Epithelial cell of esophagus (primary cell): ENCODE measurements around the gene SASH3.
A peak's percentile ranks its signal among the peaks of the same experiment; 100 is the strongest.

Experiments used
- DNase-seq: peaks from one replicate; pipeline ENCODE4 v3.0.0; 2010; ENCODE audit warnings: low read depth
- H3K4me3 ChIP-seq: 2 replicates; pipeline ENCODE4 v1.5.1; 2011; ENCODE audit warnings: mild to moderate bottlenecking, low read length, control low read depth
- TF ChIP-seq, protein P1 (sequence below): IDR thresholded peaks from 2 replicates; pipeline ENCODE4 v1.5.1; 2011; ENCODE audit warnings: low read depth, mild to moderate bottlenecking, low read length, control low read depth, inconsistent platforms; ENCODE audit not compliant: insufficient read depth; ENCODE audit errors: missing control alignments

Gene SASH3

GRCh38 chrX:129808829-129809796 lies 29.4 kb downstream of the SASH3 start:
- H3K4me3 ChIP-seq, result no peak overlapping the region
- DNase-seq, result no peak
- TF ChIP-seq, protein P1, sequence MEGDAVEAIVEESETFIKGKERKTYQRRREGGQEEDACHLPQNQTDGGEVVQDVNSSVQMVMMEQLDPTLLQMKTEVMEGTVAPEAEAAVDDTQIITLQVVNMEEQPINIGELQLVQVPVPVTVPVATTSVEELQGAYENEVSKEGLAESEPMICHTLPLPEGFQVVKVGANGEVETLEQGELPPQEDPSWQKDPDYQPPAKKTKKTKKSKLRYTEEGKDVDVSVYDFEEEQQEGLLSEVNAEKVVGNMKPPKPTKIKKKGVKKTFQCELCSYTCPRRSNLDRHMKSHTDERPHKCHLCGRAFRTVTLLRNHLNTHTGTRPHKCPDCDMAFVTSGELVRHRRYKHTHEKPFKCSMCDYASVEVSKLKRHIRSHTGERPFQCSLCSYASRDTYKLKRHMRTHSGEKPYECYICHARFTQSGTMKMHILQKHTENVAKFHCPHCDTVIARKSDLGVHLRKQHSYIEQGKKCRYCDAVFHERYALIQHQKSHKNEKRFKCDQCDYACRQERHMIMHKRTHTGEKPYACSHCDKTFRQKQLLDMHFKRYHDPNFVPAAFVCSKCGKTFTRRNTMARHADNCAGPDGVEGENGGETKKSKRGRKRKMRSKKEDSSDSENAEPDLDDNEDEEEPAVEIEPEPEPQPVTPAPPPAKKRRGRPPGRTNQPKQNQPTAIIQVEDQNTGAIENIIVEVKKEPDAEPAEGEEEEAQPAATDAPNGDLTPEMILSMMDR, result no peak

- no peak overlapping the region for H3K4me3 ChIP-seq
- TF ChIP-seq, protein P1, result no peak
- DNase-seq, result no peak
Observed at GRCh38 chrX:129813662-129814368, 34.1 kb downstream of the SASH3 start.

DNA sequence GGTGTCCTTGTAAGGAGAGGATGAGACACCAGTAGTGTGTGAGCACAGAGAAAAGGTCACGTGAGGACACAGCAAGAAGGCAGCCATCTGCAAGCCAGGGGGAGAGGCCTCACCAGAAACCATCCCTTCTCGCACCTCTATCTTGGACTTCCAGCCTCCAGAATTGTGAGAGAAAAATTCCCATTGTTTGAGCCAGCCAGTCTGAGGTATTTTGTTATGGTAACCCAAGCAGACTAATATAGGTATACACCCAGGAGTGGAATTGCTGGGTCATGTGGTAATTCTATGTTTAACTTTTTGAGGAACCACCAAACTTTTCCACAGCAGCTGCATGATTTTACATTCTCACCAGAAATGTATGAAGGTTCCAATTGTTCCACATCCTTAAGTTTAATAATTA lies 38.4 kb downstream of the SASH3 start:
- TF ChIP-seq, protein P1, result no peak
- no peak for DNase-seq
- H3K4me3 ChIP-seq, result no peak overlapping the region

DNA sequence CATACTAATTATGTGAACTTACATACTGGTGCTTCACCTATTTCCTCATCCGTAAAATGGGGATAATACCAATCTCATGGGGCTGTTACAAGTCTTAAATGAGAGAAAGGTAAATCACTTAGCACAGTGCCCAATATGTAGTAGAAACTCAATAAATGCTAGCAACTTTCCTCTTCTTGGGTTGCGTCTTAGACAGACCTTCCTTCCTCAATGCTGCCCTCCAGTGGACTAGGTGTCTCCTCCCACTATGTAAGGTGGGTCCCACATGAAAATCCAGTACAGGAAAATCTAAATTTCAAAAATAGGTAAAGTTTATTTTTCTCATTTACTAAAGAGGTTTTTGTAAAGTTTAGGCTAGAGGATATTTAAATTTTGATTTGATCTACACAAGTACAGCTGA lies 43.4 kb downstream of the SASH3 start:
- no peak overlapping the region for H3K4me3 ChIP-seq
- TF ChIP-seq, protein P1, result peak; percentile 46
- DNase-seq, result peak; percentile 28

- DNase-seq, result no peak
- TF ChIP-seq, protein P1, result no peak
Observed at GRCh38 chrX:129823522-129823921, 43.8 kb downstream of the SASH3 start.

DNA sequence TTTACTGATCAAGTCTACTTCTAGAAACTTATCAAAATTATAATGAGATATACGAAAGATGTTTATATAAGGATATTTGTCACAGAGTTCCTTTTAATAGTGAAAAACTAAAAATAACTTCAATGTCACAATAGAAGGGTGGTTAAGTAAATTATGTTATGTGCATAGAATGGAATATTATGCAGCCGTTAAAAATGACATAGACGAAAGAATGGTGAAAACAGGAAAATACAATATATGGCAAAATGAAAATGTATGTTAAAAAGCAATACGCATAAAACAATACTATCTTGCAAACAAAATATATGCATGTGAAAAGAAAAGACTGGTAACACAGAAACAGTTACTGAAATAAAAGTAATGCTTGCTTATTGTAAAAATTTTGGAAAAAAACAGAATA lies 44.9 kb downstream of the SASH3 start:
- TF ChIP-seq, protein P1, result no peak
- no peak overlapping the region for H3K4me3 ChIP-seq

More at GRCh38 chrX:129823522-129823921, 43.8 kb downstream of the SASH3 start:
- H3K4me3 ChIP-seq, result no peak overlapping the region

More for the DNA sequence above, 44.9 kb downstream of the SASH3 start:
- no peak for DNase-seq
